Stimulated activated CD4-positive, alpha-beta T cell treated with anti-CD3 and anti-CD28 coated beads, Interleukin-1b, Interleukin-23, amount 100 ng/mL, for 24 hours (primary cell): ENCODE measurements around the gene ADAMTS15.

ENCODE experiments used
- DNase-seq, 4 experiments: peaks; one replicate each; pipeline ENCODE4 v3.0.0-alpha.2; 2020; ENCODE audit warnings: low read depth in 4 of 4, low spot score in 1 of 4

The ADAMTS15 gene

GRCh38 chr11:130512662-130513061 lies 64.2 kb downstream of the ADAMTS15 start:
- no peak for DNase-seq

GRCh38 chr11:130513132-130513531 lies 64.7 kb downstream of the ADAMTS15 start:
- DNase-seq, result no peak

- no peak for DNase-seq
Measured at GRCh38 chr11:130514316-130514715, 65.9 kb downstream of the ADAMTS15 start.

DNA sequence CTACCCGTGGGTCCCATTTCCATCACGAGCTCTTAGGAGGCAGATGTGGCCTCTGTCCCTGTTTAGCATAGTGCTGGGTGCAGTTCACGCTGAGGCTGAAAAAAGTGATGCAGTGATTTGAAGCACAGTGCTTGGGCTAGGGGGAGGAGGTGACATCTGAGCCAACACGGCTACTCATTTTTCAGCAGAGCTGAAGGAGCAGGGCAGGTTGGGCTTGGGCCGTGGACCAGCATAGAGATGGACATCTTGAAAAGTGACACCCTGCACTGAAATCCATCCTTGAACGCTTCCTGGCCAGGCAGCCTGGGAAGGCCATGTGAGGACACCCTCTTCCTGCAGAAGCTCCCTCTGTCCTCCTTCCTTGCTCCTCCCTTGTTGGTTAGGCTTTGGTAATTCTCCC lies 66.4 kb downstream of the ADAMTS15 start:
- DNase-seq, result no peak

DNA sequence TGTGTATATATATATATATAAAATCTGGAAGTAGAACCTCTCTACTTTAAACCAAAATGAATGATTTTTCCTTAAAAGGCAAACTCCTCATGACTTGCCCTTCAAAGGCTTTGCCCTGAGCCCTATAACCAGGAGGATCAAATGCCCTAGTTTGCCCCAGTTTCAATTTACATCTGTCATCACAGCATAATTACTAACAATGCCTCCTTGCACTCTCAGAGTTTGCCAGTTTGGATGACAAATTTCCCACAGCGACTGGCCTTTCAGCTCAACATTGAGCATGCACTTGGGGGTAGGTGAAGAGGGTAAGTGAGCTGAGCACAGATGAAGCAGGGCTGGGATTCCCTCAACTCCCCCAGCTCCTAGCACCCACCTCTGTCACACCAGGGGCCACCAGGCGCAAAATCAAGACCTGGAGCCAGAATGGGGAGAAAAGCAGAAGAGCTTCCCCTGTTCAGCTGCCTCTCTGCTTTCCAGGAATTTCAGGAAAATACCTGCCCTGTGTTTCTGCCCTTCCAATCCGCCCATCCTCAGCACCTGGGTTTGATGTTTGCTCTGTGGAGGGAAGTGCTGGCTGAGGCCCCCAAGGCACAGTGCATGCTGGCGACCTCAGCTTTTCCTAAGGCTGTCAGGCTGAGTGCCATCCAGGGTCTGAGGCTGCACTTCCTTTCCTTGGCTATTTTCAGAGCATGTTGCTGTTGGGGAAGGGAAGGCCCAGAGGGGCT lies 67.5 kb downstream of the ADAMTS15 start:
- DNase-seq, result no peak

DNA sequence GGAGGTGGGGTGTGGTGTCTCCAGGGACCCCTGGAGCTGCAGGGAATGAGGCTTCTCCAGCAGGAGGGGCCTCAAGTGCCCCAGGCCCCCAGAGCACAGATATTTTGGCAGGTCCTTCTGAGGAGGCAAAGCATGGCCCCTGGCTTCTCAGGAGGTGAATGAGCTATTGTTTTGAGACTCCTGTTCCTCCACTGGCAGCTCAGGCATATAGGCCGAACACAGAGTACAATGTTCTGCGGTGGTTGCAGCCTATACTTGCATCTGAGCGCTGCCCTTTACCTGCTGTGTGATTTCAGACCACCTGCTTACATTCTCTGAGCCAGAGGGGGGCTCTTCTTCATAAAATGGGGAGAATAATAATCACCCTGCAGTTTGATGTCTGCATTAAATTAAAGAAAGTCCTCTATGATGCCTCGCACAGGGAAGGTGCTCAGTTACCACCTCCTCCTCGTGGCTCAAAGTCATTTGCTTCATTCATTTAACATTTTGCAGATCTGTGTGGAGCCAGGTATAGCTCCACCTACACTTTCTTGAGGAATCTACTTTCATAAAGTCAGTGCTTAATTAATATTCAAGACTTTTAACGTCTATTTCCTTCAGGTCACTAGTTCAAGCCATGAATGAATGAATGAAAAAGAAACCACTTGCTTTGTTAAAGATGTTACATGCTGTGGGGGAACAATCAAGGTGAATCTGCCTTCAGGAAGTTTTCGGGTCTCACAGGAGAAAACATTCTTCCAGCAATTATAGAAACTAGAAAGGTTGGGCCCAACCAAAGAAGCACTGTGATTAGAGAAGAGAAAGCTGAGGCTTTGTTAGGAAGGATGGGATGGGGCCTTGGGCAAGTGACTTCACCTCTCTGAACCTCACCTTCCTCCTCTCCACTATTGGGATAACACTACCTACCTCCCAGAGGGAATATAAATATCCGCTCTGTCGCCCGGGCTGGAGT lies 68.4 kb downstream of the ADAMTS15 start:
- DNase-seq, result no peak

GRCh38 chr11:130518164-130518680 lies 69.8 kb downstream of the ADAMTS15 start:
- no peak for DNase-seq

DNA sequence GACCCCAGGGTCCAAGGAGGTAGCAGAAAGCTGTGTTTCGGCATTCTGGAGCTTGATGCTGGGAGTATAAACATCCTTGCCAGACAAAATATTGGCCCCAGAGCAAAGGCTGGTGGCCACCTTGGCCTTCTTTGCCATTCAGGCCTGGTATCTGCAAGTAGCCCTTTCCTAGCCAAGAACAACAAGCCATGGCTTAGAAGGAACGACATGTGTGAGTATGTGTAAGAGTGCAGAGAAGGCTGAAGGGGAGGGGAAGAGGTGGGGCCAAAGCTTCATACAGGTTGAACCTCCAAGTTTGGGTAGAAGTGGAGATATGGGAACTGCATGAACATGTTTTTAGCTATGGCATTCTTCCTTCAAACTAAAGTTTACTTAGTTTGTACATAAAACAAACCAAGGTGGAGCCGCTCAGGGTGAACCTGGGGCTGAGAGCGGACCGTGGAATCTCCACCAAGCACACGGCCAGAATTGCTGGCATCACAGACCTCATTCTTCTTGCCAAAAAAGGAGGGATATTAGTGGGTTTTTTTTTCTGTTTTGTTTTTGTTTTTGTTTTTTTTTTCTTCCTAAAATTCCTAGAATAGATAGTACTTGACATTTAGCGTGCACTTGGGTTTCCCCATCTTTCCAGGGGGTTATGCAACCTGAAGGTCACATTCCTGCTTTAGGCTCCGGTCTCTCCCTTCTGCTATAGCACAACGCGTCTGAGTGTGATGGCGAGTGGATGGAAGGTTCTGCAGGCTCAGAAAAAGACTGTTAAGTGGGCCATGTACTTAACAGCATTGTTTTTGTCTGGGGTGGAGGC lies 70.9 kb downstream of the ADAMTS15 start:
- DNase-seq, result no peak

DNA sequence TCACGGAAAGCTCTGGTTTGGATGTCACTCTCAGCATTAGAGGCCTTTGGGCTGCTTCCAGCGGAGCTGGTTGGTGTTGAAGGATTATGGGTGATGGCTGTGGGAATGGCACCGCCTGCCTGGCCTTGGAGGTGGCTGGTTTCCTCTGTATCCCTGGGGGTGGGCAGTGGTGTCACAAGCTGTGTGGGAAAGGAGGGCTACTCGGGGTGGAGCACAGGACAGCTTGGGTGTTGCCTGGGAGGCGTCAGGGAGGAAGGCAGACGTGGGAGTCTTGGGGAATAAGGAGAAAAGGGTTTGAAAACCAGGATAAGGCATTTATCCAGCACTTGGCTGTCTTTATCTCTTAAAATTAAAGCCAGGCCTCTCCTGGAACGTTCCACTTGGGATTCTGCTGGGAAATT lies 71.8 kb downstream of the ADAMTS15 start:
- no peak for DNase-seq

DNA sequence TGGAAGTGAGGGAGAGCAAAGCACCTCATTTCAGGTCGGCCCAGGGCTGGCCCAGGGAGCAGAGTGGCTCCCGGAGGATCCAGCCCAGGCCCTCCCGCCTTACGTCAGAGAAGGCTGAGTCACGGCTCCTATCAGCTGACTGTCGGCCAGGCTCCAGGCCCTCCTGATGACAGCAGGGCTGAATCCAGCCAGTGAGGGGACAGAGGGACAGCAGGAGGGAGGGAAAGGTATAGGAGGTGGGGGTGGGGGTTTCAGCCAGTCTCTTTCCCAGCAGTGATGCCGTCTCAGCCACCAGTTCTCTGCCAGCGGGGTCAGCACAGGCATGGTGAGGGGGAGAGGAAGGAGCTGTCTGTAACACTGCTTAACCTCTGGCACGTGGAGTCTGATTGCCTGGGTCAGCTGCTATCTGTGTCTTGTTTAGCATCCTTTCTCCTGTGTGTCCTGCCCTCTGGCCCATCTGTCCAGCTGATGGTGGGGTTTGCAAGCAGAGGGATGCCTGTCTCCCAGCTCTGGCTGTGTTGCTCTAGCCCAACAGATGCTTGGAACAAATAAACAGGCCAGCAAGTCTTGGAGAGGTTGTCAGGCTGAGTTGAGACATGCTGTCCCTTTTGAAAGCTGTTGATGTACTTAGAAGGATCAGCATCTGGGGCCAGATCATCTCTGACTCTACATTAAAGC lies 74.0 kb downstream of the ADAMTS15 start:
- DNase-seq, result no peak

GRCh38 chr11:130523166-130523565 lies 74.7 kb downstream of the ADAMTS15 start:
- DNase-seq, result no peak

- DNase-seq, result no peak
Measured at GRCh38 chr11:130523609-130524008, 75.2 kb downstream of the ADAMTS15 start.

- no peak for DNase-seq
Measured at GRCh38 chr11:130524132-130524790, 75.8 kb downstream of the ADAMTS15 start.

- no peak for DNase-seq
Measured at GRCh38 chr11:130525307-130525706, 76.9 kb downstream of the ADAMTS15 start.
